Inferior parietal cortex (tissue), 1 donor: Measurements from ENCODE around the gene S100A2.

Experiments
- DNase-seq: peaks from one replicate; pipeline ENCODE4 v3.0.0-alpha.2; 2016; ENCODE audit errors: extremely low spot score

The S100A2 gene

GRCh38 chr1:153565529-153566374, at the start of gene S100A2:
TSS of gene S100A2 (minus strand) at chr1:153565844. CDS start at chr1:153563877, 1,967 bp downstream.
- no peak for DNase-seq

GRCh38 chr1:153615406-153615805, 49.8 kb upstream of the S100A2 start:
- DNase-seq = no peak

- DNase-seq = no peak
These were observed 49.3 kb upstream of the S100A2 start for GRCh38 chr1:153614906-153615305.

GRCh38 chr1:153614189-153614900, 48.7 kb upstream of the S100A2 start:
- no peak for DNase-seq

- no peak for DNase-seq
These were observed 47.8 kb upstream of the S100A2 start for GRCh38 chr1:153613406-153613805.

- no peak for DNase-seq
These were observed 47.2 kb upstream of the S100A2 start, which contains the start of gene S100A16 for GRCh38 chr1:153612755-153613331. TSS of gene S100A16 (minus strand) at chr1:153613137. CDS start at chr1:153608151, 4,986 bp downstream.

- DNase-seq = no peak
These were observed 46.6 kb upstream of the S100A2 start for GRCh38 chr1:153612111-153612754.

GRCh38 chr1:153611356-153611755, 45.7 kb upstream of the S100A2 start:
- DNase-seq = no peak

- DNase-seq = no peak
These were observed 45.2 kb upstream of the S100A2 start for GRCh38 chr1:153610811-153611301.

GRCh38 chr1:153610334-153610733, 44.7 kb upstream of the S100A2 start:
- no peak for DNase-seq

GRCh38 chr1:153609585-153609907, 43.9 kb upstream of the S100A2 start:
- no peak for DNase-seq

- peak; percentile 51 for DNase-seq
These were observed 43.3 kb upstream of the S100A2 start for GRCh38 chr1:153608742-153609584.

GRCh38 chr1:153608089-153608682, 42.5 kb upstream of the S100A2 start:
- DNase-seq = no peak

- no peak for DNase-seq
These were observed 41.7 kb upstream of the S100A2 start for GRCh38 chr1:153607381-153607780.

GRCh38 chr1:153606194-153606593, 40.5 kb upstream of the S100A2 start:
- no peak for DNase-seq

- no peak for DNase-seq
These were observed 37.1 kb upstream of the S100A2 start for GRCh38 chr1:153602749-153603148.

GRCh38 chr1:153599847-153600246, 34.2 kb upstream of the S100A2 start:
- DNase-seq = no peak

- DNase-seq = no peak
These were observed 32.9 kb upstream of the S100A2 start for GRCh38 chr1:153598309-153599172.

- no peak for DNase-seq
These were observed 31.6 kb upstream of the S100A2 start for GRCh38 chr1:153597206-153597605.

GRCh38 chr1:153592748-153593147, 27.1 kb upstream of the S100A2 start:
- no peak for DNase-seq
